ENCODE measurements around the gene UGGT2. TPM values are rescaled to one million over a fixed set of nuclear protein-coding genes. Genes with fewer than 3 reads are reported as not detected.
A peak's percentile ranks its signal among the peaks of the same experiment; 100 is the strongest.

UGGT2 gene
- total and polyA plus RNA-seq, 9 of the 15 experiments (the other 6 are each of a cell fraction or from before 2014, with no cell fraction given), result 3.5 to 24.5 (median 18.3) TPM

DNA sequence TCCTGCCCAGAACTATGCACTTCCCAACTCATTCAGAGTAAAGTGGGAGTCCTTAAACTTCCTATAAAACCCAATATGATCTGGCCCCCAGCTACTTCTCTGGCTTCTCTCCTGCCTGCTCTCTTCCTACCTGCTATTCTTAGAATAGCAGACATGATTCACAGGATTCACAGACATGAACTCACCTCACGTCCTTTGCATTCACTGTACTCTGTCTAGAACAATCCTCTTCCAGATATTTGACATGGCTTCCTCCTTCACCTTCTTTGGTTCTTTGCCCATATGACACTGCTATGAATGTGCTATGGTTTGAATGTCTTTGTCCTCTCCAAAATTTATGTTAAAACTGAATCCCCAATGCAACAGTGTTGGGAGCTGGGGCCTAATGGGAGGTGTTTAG, 154.9 kb downstream of the UGGT2 start (continued):
- TF ChIP-seq EHMT2 (IDR thresholded peaks at IDR 0.05) (no peak), ZNF143 (CRISPR knock-in tag; IDR thresholded peaks at IDR 0.05) (no peak), PTRF (tag; IDR thresholded peaks at IDR 0.05) (no peak), RBFOX2 (IDR thresholded peaks at IDR 0.05; ENCODE audit: low read depth, low read length) (no peak)

DNA sequence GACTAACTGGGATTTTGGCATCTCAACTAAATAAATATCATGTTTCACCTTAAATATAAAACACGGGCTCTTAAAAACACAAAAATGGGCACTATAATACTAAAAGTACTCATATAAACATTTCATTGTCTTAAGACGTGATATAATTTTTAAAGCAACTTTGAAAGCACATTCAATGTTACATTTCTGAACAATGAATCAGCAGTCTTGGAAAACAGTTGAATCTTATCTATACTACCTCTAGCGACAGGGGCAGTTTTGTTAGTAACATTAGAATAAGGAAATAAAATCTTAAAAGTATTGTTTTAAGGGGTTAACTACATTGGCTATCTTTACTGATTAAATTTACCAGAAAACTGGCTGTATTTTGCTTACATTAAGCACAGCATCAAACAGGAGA, 156.9 kb downstream of the UGGT2 start:
- ATAC-seq, result peak; percentile 74
- H3K9me3 ChIP-seq (replicated peaks; ENCODE audit: control insufficient read depth, insufficient read depth, low read depth, low read length), result no peaks in the 10 kb centered on the region
- peak in 2 of 4 experiments; percentile 20 to 22 for DNase-seq (ENCODE audit: extremely low read depth in 1 of 4, low spot score in 3 of 4)
- ChIA-PET POLR2A (no interaction called here), CTCF (ENCODE audit: low intra/inter-chr PET ratio) (no interaction called here)
- no peak overlapping the region for H3K4me3 ChIP-seq
- H3K27ac ChIP-seq (ENCODE audit: extremely low read depth, low read depth, low read length), result peak overlapping the region; percentile 79; the same call in 2 of the 3 replicates
- BruUV-seq (replicated peaks), result no TSS peak
- WGBS (ENCODE audit: insufficient coverage, low coverage, missing lambda C conversion rate), result 2% methylated on average over 3 of the region's 3 CpGs
- H3K4me2 ChIP-seq (ENCODE audit: insufficient read depth, low read length), result no peak overlapping the region; the same call in 1 of the 2 replicates
- in situ Hi-C loops (cut with MboI), result no loop called here
- FAIRE-seq, result no peak
- no peaks in the 10 kb centered on the region for H3K79me2 ChIP-seq (ENCODE audit: control insufficient read depth, insufficient read depth, low read length)
- peaks cover 5 to 14% of the 10 kb centered on the region in 2 experiments for H3K4me1 ChIP-seq (replicated peaks in 1 of 2; ENCODE audit: control insufficient read depth in 2 of 2, insufficient read depth in 2 of 2, low read length in 2 of 2)
- peak overlapping the region in 1 of 2 experiments; percentile 26; a peak in 1 of 4 replicates for H3K9ac ChIP-seq (ENCODE audit: insufficient read depth in 1 of 2, low read depth in 2 of 2, low read length in 2 of 2)
- H4K20me1 ChIP-seq (replicated peaks; ENCODE audit: control insufficient read depth, insufficient read depth, low read length), result no peaks in the 10 kb centered on the region
- H3K36me3 ChIP-seq (ENCODE audit: control insufficient read depth, insufficient read depth, low read length), result 0 out of 3 replicates have a peak, but pooled peaks cover 2% of the 10 kb centered on the region
- peak overlapping the region; percentile 38 for H2AFZ ChIP-seq (ENCODE audit: low read depth, low read length)
- H3K9me1 ChIP-seq (ENCODE audit: control insufficient read depth, insufficient read depth, low read length), result no peaks in the 10 kb centered on the region
- intact Hi-C loops (cut with micrococcal nuclease), result no loop called here
- no peaks in the 10 kb centered on the region for H3K27me3 ChIP-seq (ENCODE audit: control insufficient read depth in 2 of 2, insufficient read depth in 2 of 2, low read length in 2 of 2)
- no peak for TF ChIP-seq HDAC6 (IDR thresholded peaks at IDR 0.05; ENCODE audit: low read depth, low read length)
- no peak for TF ChIP-seq CAMTA2 (CRISPR knock-in tag; conservative IDR thresholded peaks at IDR 0.05)
- no peak for TF ChIP-seq LARP7 (IDR thresholded peaks at IDR 0.05)
- TF ChIP-seq, protein P1, sequence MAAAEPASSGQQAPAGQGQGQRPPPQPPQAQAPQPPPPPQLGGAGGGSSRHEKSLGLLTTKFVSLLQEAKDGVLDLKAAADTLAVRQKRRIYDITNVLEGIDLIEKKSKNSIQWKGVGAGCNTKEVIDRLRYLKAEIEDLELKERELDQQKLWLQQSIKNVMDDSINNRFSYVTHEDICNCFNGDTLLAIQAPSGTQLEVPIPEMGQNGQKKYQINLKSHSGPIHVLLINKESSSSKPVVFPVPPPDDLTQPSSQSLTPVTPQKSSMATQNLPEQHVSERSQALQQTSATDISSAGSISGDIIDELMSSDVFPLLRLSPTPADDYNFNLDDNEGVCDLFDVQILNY (CRISPR knock-in tag; IDR thresholded peaks at IDR 0.05), result no peak
- TF ChIP-seq ARHGAP35 (IDR thresholded peaks at IDR 0.05; ENCODE audit: partially characterized antibody), result no peak
- no peak for TF ChIP-seq SIX5 (IDR thresholded peaks at IDR 0.05; ENCODE audit: borderline replicate concordance in 1 of 2, insufficient read depth in 1 of 2, low read depth in 1 of 2, low read length in 2 of 2)
- TF ChIP-seq GATAD2A (IDR thresholded peaks at IDR 0.05), result no peak
- TF ChIP-seq PTTG1 (tag; IDR thresholded peaks at IDR 0.05; ENCODE audit: low read depth), result no peak
- TF ChIP-seq TBL1XR1 (IDR thresholded peaks at IDR 0.05; ENCODE audit: low read length in 2 of 2), result no peak
- TF ChIP-seq, protein P2, sequence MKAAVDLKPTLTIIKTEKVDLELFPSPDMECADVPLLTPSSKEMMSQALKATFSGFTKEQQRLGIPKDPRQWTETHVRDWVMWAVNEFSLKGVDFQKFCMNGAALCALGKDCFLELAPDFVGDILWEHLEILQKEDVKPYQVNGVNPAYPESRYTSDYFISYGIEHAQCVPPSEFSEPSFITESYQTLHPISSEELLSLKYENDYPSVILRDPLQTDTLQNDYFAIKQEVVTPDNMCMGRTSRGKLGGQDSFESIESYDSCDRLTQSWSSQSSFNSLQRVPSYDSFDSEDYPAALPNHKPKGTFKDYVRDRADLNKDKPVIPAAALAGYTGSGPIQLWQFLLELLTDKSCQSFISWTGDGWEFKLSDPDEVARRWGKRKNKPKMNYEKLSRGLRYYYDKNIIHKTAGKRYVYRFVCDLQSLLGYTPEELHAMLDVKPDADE (conservative IDR thresholded peaks at IDR 0.05; ENCODE audit: control insufficient read depth, low read depth, low read length), result no peak
- TF ChIP-seq, protein P3, sequence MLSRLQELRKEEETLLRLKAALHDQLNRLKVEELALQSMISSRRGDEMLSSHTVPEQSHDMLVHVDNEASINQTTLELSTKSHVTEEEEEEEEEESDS (CRISPR knock-in tag; IDR thresholded peaks at IDR 0.05), result no peak
- no peak for TF ChIP-seq PPARD (CRISPR knock-in tag; IDR thresholded peaks at IDR 0.05)
- TF ChIP-seq, protein P4, sequence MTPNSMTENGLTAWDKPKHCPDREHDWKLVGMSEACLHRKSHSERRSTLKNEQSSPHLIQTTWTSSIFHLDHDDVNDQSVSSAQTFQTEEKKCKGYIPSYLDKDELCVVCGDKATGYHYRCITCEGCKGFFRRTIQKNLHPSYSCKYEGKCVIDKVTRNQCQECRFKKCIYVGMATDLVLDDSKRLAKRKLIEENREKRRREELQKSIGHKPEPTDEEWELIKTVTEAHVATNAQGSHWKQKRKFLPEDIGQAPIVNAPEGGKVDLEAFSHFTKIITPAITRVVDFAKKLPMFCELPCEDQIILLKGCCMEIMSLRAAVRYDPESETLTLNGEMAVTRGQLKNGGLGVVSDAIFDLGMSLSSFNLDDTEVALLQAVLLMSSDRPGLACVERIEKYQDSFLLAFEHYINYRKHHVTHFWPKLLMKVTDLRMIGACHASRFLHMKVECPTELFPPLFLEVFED (CRISPR knock-in tag; conservative IDR thresholded peaks at IDR 0.05), result no peak
